ENCODE results near the gene LINC01488. TPM values are rescaled to one million over a fixed set of nuclear protein-coding genes. Genes with fewer than 3 reads are reported as not detected.

The LINC01488 gene
- total and polyA plus RNA-seq, 7 donors: 0.36 TPM; not detected in 6

DNA sequence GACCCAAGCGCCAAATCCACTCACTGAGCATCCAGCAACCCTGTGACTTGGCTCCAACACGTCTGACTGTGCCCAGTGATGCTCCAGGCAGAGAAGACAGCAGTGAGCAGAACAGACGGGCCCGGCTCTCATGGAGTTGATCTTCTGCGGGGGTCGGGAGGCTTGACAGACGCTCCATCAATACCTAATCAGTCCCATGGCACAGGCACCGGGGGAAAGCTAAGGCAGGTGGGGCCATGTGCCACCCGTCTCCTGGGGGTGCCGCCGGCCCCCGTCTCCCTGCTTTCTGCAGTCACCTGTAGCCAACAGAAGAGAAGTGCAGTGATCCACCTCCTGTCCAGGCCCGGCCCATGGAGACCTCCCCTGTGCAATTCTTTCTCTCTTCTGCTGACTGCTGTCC is 47.5 kb downstream of the LINC01488 start:
- Histone ChIP-seq H3K9me3 (no peaks in the 10 kb centered on the region), H3K27ac (no peak overlapping the region), H3K27me3 (no peaks in the 10 kb centered on the region), H3K4me1 (no peaks in the 10 kb centered on the region), H3K36me3 (no peaks in the 10 kb centered on the region), H3K4me3 (no peak overlapping the region)
- intact Hi-C loops (cut with DNase I): no loop called here
- DNase-seq: peak; percentile 56
- TF ChIP-seq, protein P1, sequence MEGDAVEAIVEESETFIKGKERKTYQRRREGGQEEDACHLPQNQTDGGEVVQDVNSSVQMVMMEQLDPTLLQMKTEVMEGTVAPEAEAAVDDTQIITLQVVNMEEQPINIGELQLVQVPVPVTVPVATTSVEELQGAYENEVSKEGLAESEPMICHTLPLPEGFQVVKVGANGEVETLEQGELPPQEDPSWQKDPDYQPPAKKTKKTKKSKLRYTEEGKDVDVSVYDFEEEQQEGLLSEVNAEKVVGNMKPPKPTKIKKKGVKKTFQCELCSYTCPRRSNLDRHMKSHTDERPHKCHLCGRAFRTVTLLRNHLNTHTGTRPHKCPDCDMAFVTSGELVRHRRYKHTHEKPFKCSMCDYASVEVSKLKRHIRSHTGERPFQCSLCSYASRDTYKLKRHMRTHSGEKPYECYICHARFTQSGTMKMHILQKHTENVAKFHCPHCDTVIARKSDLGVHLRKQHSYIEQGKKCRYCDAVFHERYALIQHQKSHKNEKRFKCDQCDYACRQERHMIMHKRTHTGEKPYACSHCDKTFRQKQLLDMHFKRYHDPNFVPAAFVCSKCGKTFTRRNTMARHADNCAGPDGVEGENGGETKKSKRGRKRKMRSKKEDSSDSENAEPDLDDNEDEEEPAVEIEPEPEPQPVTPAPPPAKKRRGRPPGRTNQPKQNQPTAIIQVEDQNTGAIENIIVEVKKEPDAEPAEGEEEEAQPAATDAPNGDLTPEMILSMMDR (IDR thresholded peaks at IDR 0.05): no peak
- TF ChIP-seq POLR2AphosphoS5 (IDR thresholded peaks at IDR 0.05) (no peak), POLR2A (IDR thresholded peaks at IDR 0.05) (no peak), EP300 (IDR thresholded peaks at IDR 0.05) (no peak)
- 94 to 96% methylated on average over 13 of the region's 13 CpGs for WGBS, 2 donors

DNA sequence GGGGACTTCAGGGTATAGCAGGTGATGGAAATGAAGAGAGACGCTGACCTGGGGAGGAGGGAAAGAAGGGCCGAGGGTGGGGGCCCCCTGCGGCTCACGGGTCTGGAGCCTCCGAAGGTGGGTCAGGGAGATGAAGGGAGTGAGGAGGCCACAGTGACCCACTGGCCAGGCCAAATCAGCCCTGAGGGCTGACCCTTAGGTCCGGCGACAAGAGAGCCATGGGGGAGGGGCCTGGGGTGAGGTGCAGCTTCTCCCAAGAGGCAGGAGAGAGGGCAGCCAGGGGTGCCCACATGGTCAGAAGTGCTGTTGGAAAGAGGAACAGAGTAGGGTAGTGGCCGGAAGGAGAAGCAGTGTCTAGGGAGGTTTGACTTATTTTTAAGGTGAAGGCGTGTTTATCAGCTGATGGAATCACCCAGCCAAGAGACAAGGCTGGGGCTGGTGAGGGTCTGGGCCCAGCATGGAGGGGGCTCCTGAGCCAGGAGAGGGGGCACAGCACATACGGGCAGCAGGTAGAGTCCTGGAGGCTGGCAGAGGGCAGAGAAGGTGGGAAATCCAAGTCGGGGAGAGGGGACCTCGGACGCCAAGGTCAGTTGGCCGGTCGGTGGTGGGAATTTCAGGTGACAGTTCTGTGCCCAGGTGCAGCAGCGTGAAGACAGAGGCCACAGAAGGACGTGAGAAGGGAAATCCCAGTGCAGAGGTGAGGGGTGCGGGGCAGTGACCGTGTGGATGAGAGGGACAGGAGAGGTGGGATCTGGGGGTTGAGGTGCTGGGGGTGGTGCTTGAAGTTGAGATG is 49.0 kb downstream of the LINC01488 start:
- TF ChIP-seq EP300 (IDR thresholded peaks at IDR 0.05) (no peak), POLR2A (IDR thresholded peaks at IDR 0.05) (no peak), POLR2AphosphoS5 (IDR thresholded peaks at IDR 0.05) (no peak)
- TF ChIP-seq, protein P1 (IDR thresholded peaks at IDR 0.05): no peak
- Histone ChIP-seq H3K4me3 (no peak overlapping the region), H3K36me3 (no peaks in the 10 kb centered on the region), H3K27me3 (no peaks in the 10 kb centered on the region), H3K27ac (no peak overlapping the region), H3K9me3 (no peaks in the 10 kb centered on the region), H3K4me1 (no peaks in the 10 kb centered on the region)
- intact Hi-C loops (cut with DNase I): no loop called here
- DNase-seq: peak; percentile 66
- 64 to 84% methylated on average over 19 of the region's 19 CpGs for WGBS, 2 donors

DNA sequence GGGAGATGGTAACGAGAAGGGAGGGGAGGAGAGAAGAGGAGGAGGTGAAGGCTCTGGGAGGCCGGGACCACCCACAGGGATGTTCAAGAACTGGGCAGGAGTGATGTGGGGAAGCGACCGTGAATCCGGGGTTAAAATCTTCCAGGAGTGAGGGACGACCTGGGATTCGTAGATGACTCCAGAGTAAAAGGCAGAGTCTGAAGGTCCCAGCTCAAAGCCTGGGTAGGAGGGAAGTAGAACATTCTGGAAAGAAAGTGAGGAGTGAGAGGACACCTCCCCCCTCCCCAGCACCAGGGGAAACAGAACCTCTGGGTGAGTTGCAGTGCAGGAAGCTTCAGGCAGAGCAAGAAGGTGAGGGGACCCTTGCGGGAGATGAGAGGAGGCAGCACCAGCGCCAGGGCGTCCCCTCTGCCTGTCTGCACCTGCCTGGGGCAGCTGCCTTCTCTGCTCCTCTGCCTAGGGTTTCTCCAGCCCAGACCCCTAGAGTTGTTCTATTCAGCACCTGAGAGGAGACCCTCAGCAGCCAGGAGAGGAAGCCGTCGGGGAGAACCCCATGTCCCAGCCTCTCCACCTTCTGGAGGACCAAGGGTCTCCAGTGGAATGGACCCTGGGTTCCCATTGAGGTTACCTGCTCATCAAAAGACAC is 49.7 kb downstream of the LINC01488 start:
- Histone ChIP-seq H3K4me1 (no peaks in the 10 kb centered on the region), H3K36me3 (no peaks in the 10 kb centered on the region), H3K9me3 (no peaks in the 10 kb centered on the region), H3K4me3 (no peak overlapping the region), H3K27me3 (no peaks in the 10 kb centered on the region), H3K27ac (no peak overlapping the region)
- DNase-seq: peak; percentile 46
- intact Hi-C loops (cut with DNase I): no loop called here
- 73 to 85% methylated on average over 12 of the region's 12 CpGs for WGBS, 2 donors
- TF ChIP-seq, protein P1 (IDR thresholded peaks at IDR 0.05): no peak
- TF ChIP-seq EP300 (IDR thresholded peaks at IDR 0.05) (no peak), POLR2A (IDR thresholded peaks at IDR 0.05) (no peak), POLR2AphosphoS5 (IDR thresholded peaks at IDR 0.05) (no peak)

DNA sequence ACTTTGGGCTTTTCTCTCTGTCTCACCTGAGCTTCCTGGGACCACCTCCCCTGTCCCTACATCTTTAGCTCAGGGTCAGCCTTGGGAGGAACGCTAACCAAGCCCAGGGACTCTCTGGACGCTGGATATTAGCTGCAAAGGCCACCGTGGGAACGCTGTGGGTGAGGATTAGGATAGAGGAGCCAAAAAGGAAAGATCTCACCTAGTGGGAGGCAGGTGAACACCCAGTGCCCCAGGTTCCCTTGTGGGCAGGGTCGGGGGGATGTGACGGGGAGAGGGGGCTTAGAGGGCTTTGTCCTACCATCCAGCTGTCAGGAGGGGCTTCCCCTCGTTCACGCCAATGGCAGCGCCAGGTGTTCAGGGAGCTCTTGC is 50.2 kb downstream of the LINC01488 start:
- TF ChIP-seq, protein P1 (IDR thresholded peaks at IDR 0.05): no peak
- no peak for TF ChIP-seq POLR2A (IDR thresholded peaks at IDR 0.05)
- TF ChIP-seq EP300 (IDR thresholded peaks at IDR 0.05): no peak
- no peak for TF ChIP-seq POLR2AphosphoS5 (IDR thresholded peaks at IDR 0.05)
- DNase-seq: peak; percentile 25

More for the DNA sequence above, 50.2 kb downstream of the LINC01488 start:
- Histone ChIP-seq H3K27me3 (no peaks in the 10 kb centered on the region), H3K4me3 (no peak overlapping the region), H3K27ac (no peak overlapping the region), H3K36me3 (no peaks in the 10 kb centered on the region), H3K9me3 (no peaks in the 10 kb centered on the region), H3K4me1 (no peaks in the 10 kb centered on the region)
- intact Hi-C loops (cut with DNase I): no loop called here
- WGBS, 2 donors: 79 to 87% methylated on average over 9 of the region's 9 CpGs

Measured in sigmoid colon (tissue), 7 donors.